Stomach (tissue), 9 donors: ENCODE results near the gene COX6B2. TPM values are rescaled to one million over a fixed set of nuclear protein-coding genes. Genes with fewer than 3 reads are reported as not detected.

ENCODE experiments used
- DNase-seq, 2 donors: peaks; one replicate each; pipeline versions ENCODE4 v3.0.0 to v3.0.0-alpha.2; 2013 to 2019
- H3K27ac ChIP-seq, 5 donors: fragments of 200-600 bp in 4 of 5; sonication (generic) in 4 of 5; one replicate each; pipeline ENCODE4 v1.5.1; 2013 to 2019; ENCODE audit warnings: mild to moderate bottlenecking in 1 of 5, moderate library complexity in 1 of 5
- H3K27me3 ChIP-seq, 3 donors: fragments of 200-600 bp; sonication (generic); one replicate each; pipeline ENCODE4 v1.5.1; 2017 to 2019; ENCODE audit warnings: mixed run types in 1 of 3
- H3K36me3 ChIP-seq, 4 donors: fragments of 200-600 bp; sonication (generic); 1 replicate in 3 of 4; 2 replicates in 1 of 4; pipeline ENCODE4 v1.5.1; 2016 to 2019
- H3K4me1 ChIP-seq, 4 donors: fragments of 200-600 bp; sonication (generic); one replicate each; pipeline ENCODE4 v1.5.1; 2016 to 2019
- H3K4me3 ChIP-seq, 4 donors: fragments of 200-600 bp; sonication (generic) in 3 of 4; one replicate each; pipeline ENCODE4 v1.5.1; 2016 to 2019; ENCODE audit warnings: mild to moderate bottlenecking in 1 of 4
- H3K9me3 ChIP-seq, 4 donors: fragments of 200-600 bp; sonication (generic); one replicate each; pipeline ENCODE4 v1.5.1; 2016 to 2019
- CTCF ChIP-seq, 7 experiments: fragments of 450-650 bp in 4 of 7; fragments of 200-600 bp in 3 of 7; sonication (generic) in 3 of 7; IDR thresholded peaks; one replicate each; pipeline ENCODE4 v1.5.1; 2016 to 2019; ENCODE audit warnings: antibody characterized with exemption in 7 of 7, control low read depth in 2 of 7, mild to moderate bottlenecking in 1 of 7
- EP300 ChIP-seq: sonication (generic); formaldehyde crosslinking; IDR thresholded peaks from one replicate; pipeline ENCODE4 v1.6.1; 2017; ENCODE audit warnings: antibody characterized with exemption
- POLR2A ChIP-seq, 4 donors: fragments of 450-650 bp; IDR thresholded peaks; one replicate each; pipeline ENCODE4 v1.6.1; 2016; ENCODE audit warnings: antibody characterized with exemption in 4 of 4, control low read depth in 2 of 4, mild to moderate bottlenecking in 1 of 4, moderate library complexity in 1 of 4
- POLR2AphosphoS5 ChIP-seq, 3 donors: sonication (generic); formaldehyde crosslinking; IDR thresholded peaks; one replicate each; pipeline ENCODE4 v1.6.1; 2016; ENCODE audit warnings: antibody characterized with exemption in 3 of 3
- WGBS, 5 donors: extraction: QIAGEN DNeasy Blood & Tissue Kit in 3 of 5; methylation state at CpG; one replicate each; pipeline versions ENCODE4 v1.1.5 to v1.1.7; 2013 to 2018; 5-methylcytosine and 5-hydroxymethylcytosine counted together
- intact Hi-C: fragments of 100-400 bp; cut with DNase I; formaldehyde crosslinking; loops from one replicate; pipeline ENCODE4 v1.15.1; 2023; ENCODE audit warnings: low total_unique reads
- polyA plus RNA-seq, 3 donors: library from polyadenylated mRNA; stranded (reverse); fragments of 200-250 nt; gene quantifications; one replicate each; pipeline ENCODE4 v1.2.3, GENCODE V29; 2013
- total RNA-seq, 5 donors: library from RNA; depleted of rRNA; stranded (reverse); fragments of >200 nt; gene quantifications; one replicate each; pipeline versions ENCODE4 v1.1.0 to v1.2.3, GENCODE V29; 2014 to 2016
- donor health status: healthy with polysubstance abuse.
- donor health status: Bipolar disorder and iron deficiency.
- donor health status: healthy.

COX6B2 gene
- total and polyA plus RNA-seq, 8 donors: 0.19 to 18.2 (median 0.93) TPM; not detected in 5

DNA sequence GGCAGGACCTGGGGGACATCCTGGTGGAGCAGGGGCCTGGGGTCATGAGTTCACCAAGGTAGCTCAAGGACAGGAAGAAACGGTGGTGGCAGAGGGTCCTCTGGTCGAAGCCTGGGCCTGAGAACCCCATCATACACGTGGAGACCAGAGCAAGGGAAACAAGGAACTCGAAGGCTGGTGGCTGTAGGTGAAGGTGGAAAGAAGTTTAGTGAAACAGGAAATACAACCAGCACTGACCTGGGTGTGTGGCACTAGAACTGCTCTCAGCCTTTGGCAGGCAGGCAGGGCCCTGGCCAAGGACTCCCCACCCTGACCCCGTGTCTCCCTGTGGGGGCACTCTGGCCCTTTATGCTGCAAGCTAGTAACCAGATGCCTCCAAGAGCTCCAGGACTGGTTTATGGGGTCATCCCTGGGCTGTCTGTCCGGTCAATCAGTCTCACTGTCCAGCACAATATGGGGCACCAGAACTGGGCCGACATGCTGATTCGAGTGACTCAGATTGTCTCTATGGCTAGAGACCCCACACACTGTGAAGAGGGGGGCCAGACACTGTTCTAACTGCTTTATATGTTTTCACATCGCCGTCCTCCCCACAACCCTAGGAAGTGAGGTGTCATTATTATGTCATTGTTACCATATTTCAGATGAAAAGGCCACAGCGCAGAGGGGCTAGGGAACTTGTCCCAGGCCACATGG, 3.8 kb downstream of the COX6B2 start:
- Histone ChIP-seq H3K27me3 (peaks cover 27 to 64% (median 35%) of the 10 kb centered on the region in 3 donors), H3K9me3 (no peaks in the 10 kb centered on the region), H3K36me3 (peaks cover 4 to 17% (median 15%) of the 10 kb centered on the region in 4 donors), H3K4me1 (peaks cover 18 to 32% (median 26%) of the 10 kb centered on the region in 4 donors), H3K27ac (no peak overlapping the region), H3K4me3 (no peak overlapping the region)
- DNase-seq: peak in 1 of 2 donors; percentile 66
- intact Hi-C loops: no loop called here
- 56 to 70% (median 64%) methylated on average over 11 of the region's 11 CpGs for WGBS, 5 donors
- TF ChIP-seq EP300 (no peak), CTCF (IDR thresholded peaks at IDR 0.05) (no peak), POLR2A (IDR thresholded peaks at IDR 0.05) (no peak), POLR2AphosphoS5 (IDR thresholded peaks at IDR 0.05) (no peak)

DNA sequence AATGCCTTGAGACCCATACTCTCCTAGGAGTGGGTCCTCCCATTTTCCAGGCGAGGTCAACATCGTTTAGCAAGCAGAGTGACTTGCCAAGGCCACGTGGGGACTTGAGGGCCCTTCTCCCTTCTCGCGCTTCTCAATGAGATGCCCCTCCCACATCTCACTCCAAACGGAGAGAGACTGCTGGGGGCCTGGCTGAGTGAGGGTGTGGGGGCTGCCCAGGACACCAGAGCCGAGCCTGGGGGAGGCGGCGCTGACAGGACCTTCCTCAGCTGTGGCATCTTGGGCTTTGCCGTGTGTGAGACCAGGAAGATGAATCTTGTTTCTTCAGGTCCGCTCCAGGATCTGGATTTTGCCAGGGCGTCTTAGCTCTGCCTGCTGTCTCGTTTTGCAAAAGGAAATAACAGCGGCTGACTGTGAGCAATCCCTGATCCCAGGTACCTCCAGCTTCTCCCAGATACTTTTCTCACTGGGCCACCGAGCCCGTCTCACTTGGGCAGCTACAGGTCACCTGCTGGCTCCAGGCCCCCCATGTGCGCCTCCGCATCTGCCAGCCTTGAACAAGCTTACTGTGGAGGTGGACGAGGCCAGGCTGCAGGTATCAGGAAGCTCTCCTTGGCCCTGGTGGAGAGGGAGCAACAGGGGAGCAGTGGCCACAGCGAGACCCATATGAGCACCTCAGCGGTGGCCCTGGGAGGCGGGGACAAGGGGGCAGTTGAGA, 6.0 kb downstream of the COX6B2 start:
- WGBS, 5 donors: 70 to 79% (median 76%) methylated on average over 20 to 22 of the region's 22 CpGs
- DNase-seq: no peak
- no peak overlapping the region for H3K4me3 ChIP-seq
- TF ChIP-seq POLR2A (IDR thresholded peaks at IDR 0.05): no peak
- TF ChIP-seq EP300: no peak
- H3K27me3 ChIP-seq: peaks cover 15 to 41% (median 20%) of the 10 kb centered on the region in 3 donors
- intact Hi-C loops: no loop called here
- H3K36me3 ChIP-seq: peaks cover 4 to 36% (median 24%) of the 10 kb centered on the region in 4 donors
- no peaks in the 10 kb centered on the region for H3K9me3 ChIP-seq
- H3K4me1 ChIP-seq: peaks cover 3 to 24% (median 16%) of the 10 kb centered on the region in 4 donors
- no peak overlapping the region for H3K27ac ChIP-seq

GRCh38 chr19:55347442-55348009, 7.0 kb downstream of the COX6B2 start:
- peaks cover 0 to 16% (median 9%) of the 10 kb centered on the region in 4 donors for H3K4me1 ChIP-seq
- peaks cover 10 to 46% (median 33%) of the 10 kb centered on the region in 4 donors for H3K36me3 ChIP-seq
- H3K4me3 ChIP-seq: no peak overlapping the region
- 78 to 89% (median 82%) methylated on average over 4 to 10 of the region's 10 CpGs for WGBS, 5 donors
- H3K27ac ChIP-seq: no peak overlapping the region
- DNase-seq: no peak
- H3K27me3 ChIP-seq: peaks cover 9 to 31% (median 11%) of the 10 kb centered on the region in 3 donors
- no peaks in the 10 kb centered on the region for H3K9me3 ChIP-seq
- TF ChIP-seq EP300 (no peak), CTCF (IDR thresholded peaks at IDR 0.05) (no peak), POLR2A (IDR thresholded peaks at IDR 0.05) (no peak), POLR2AphosphoS5 (IDR thresholded peaks at IDR 0.05) (no peak)
- intact Hi-C loops: no loop called here

DNA sequence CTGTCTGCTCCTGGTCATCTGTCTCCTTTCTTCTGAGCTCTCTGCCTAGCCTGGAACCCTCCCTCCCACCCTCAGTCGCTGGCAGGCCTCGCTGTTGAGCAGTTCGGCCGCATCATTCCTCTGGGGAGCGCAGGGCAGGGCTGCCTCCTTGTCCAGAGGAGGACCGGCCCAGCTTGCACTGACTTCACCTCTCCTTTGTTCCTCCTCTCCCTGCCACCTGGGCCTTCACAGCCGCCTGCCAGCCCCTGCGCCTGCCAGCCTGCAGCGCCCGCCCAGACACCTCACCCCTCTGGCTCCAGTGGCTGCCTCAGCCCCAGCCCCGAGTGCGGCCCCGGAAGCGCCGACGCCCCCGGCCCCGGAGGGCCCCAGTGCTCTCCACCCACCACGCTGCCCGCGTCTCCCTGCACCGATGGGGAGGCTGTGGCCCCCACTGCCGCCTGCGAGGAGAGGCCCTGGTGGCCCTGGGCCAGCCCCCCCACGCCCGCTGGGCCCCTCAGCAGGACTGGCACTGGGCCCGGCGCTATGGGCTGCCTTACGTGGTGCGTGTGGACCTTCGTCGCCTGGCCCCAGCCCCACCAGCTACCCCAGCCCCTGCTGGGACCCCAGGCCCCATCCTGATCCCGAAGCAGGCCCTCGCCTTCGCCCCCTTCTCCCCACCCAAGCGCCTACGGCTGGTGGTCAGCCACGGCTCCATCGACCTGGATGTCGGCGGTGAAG, 7.6 kb downstream of the COX6B2 start:
- whole genome bisulfite sequencing, 5 donors: 88 to 93% (median 90%) methylated on average over 31 to 41 of the region's 41 CpGs
- Histone ChIP-seq H3K27ac (no peak overlapping the region), H3K4me1 (peaks cover 0 to 16% (median 12%) of the 10 kb centered on the region in 4 donors), H3K27me3 (peaks cover 3 to 25% (median 4%) of the 10 kb centered on the region in 3 donors), H3K4me3 (no peak overlapping the region), H3K36me3 (peaks cover 16 to 52% (median 40%) of the 10 kb centered on the region in 4 donors), H3K9me3 (no peaks in the 10 kb centered on the region)
- TF ChIP-seq EP300 (no peak), POLR2A (IDR thresholded peaks at IDR 0.05) (no peak), CTCF (IDR thresholded peaks at IDR 0.05) (no peak), POLR2AphosphoS5 (IDR thresholded peaks at IDR 0.05) (no peak)
- intact Hi-C loops: no loop called here
- no peak for DNase-seq
